ENCODE results near the gene HDGF. TPM values are rescaled to one million over a fixed set of nuclear protein-coding genes. Genes with fewer than 3 reads are reported as not detected.
"Not testable (repeated sequence)": the region's sequence is repeated elsewhere in the genome, so short reads cannot be mapped to it uniquely, and the experiment has no call there.

The HDGF gene
- total RNA-seq, 4 donors from 2014 or later: 147 to 162 (median 148) TPM

GRCh38 chr1:156767101-156767878 is 15.8 kb upstream of the HDGF start, which contains the start of gene PRCC:
PRCC (plus strand) TSS chr1:156767535; CDS start chr1:156767772, 237 bp downstream.
- DNase-seq: peak; percentile 99
- Histone ChIP-seq H3K36me3 (no peaks in the 10 kb centered on the region), H3K4me1 (peaks cover 22 to 23% of the 10 kb centered on the region in 2 donors), H3K27me3 (no peaks in the 10 kb centered on the region), H3K9me3 (no peaks in the 10 kb centered on the region), H3K27ac (peak within 1 kb of the TSS; percentile 87 to 96 (median 93)), H3K4me3 (replicated peaks in 1 of 3) (peak within 1 kb of the TSS; percentile 93 to 96 (median 95))
- intact Hi-C loops (cut with DNase I): no loop called here
- WGBS, 2 donors: 0 to 1% methylated on average over 26 to 33 of the region's 50 CpGs
- TF ChIP-seq POLR2A (IDR thresholded peaks at IDR 0.05) (peak in 1 of 2 donors; percentile 62), CTCF (IDR thresholded peaks at IDR 0.05) (peak in 1 of 6 experiments; percentile 28)

- no peak for DNase-seq
Measured at GRCh38 chr1:156766298-156767100, 15.0 kb upstream of the HDGF start.

GRCh38 chr1:156765666-156766065 is 14.2 kb upstream of the HDGF start:
- Histone ChIP-seq H3K36me3 (no peaks in the 10 kb centered on the region), H3K27me3 (no peaks in the 10 kb centered on the region), H3K4me3 (replicated peaks in 1 of 3) (no peak overlapping the region), H3K27ac (no peak overlapping the region), H3K9me3 (no peaks in the 10 kb centered on the region), H3K4me1 (peaks cover 20 to 21% of the 10 kb centered on the region in 2 donors)
- no peak for TF ChIP-seq POLR2A (IDR thresholded peaks at IDR 0.05)
- intact Hi-C loops (cut with DNase I): no loop called here
- 88 to 97% methylated on average over 5 of the region's 5 CpGs for WGBS, 2 donors
- no peak for DNase-seq

More at GRCh38 chr1:156766298-156767100, 15.0 kb upstream of the HDGF start:
- Histone ChIP-seq H3K4me1 (peaks cover 20 to 21% of the 10 kb centered on the region in 2 donors), H3K9me3 (no peaks in the 10 kb centered on the region), H3K27me3 (no peaks in the 10 kb centered on the region), H3K36me3 (no peaks in the 10 kb centered on the region), H3K27ac (peak overlapping the region; percentile 53 to 84 (median 76)), H3K4me3 (replicated peaks in 1 of 3) (peak overlapping the region; percentile 38 to 42 (median 38))
- no peak for TF ChIP-seq CTCF (IDR thresholded peaks at IDR 0.05)
- no peak for TF ChIP-seq POLR2A (IDR thresholded peaks at IDR 0.05)
- intact Hi-C loops (cut with DNase I): no loop called here
- WGBS, 2 donors: 9% methylated on average over 14 of the region's 14 CpGs

GRCh38 chr1:156765136-156765535 is 13.7 kb upstream of the HDGF start:
- H3K9me3 ChIP-seq; intact Hi-C loops (cut with DNase I); H3K4me3 ChIP-seq (replicated peaks in 1 of 3); DNase-seq; H3K27me3 ChIP-seq; H3K36me3 ChIP-seq; H3K27ac ChIP-seq: not testable (repeated sequence)
- peaks cover 18 to 20% of the 10 kb centered on the region in 2 donors for H3K4me1 ChIP-seq
- WGBS, 2 donors: 97 to 98% methylated on average over 15 of the region's 15 CpGs

GRCh38 chr1:156760796-156761104 is 9.3 kb upstream of the HDGF start:
- no peak for TF ChIP-seq POLR2A (IDR thresholded peaks at IDR 0.05)
- no peak for TF ChIP-seq CTCF (IDR thresholded peaks at IDR 0.05)
- no peaks in the 10 kb centered on the region for H3K9me3 ChIP-seq
- no peaks in the 10 kb centered on the region for H3K27me3 ChIP-seq
- H3K36me3 ChIP-seq: no peaks in the 10 kb centered on the region
- intact Hi-C loops (cut with DNase I): no loop called here
- no peak overlapping the region for H3K4me3 ChIP-seq (replicated peaks in 1 of 3)
- H3K4me1 ChIP-seq: peaks cover 0 to under 1% of the 10 kb centered on the region in 2 donors
- no peak overlapping the region for H3K27ac ChIP-seq
- WGBS, 2 donors: 75 to 82% methylated on average over 4 of the region's 4 CpGs
- no peak for DNase-seq
